PC-9 (cell line): ENCODE results near the gene PTX4. TPM values are rescaled to one million over a fixed set of nuclear protein-coding genes. Genes with fewer than 3 reads are reported as not detected.

Source experiments
- BruUV-seq: library from RNA; stranded (reverse); fragments of 400-500 nt; replicated peaks from 2 replicates; lab custom pipeline; 2021; lab: Mats Ljungman, UMichigan
- CTCF ChIA-PET: fragments of 300-600 bp; sonication (Branson Sonifier 250); formaldehyde crosslinking; loops from one replicate; lab custom pipeline; 2022; ENCODE audit warnings: antibody characterized with exemption; lab: Charles Lee
- POLR2A ChIA-PET: fragments of 300-600 bp; sonication (Branson Sonifier 250); formaldehyde crosslinking; loops from one replicate; lab custom pipeline; 2022; ENCODE audit warnings: antibody characterized with exemption; ENCODE audit not compliant: unreplicated experiment; lab: Charles Lee
- DNase-seq, 2 experiments: peaks; one replicate each; pipeline versions ENCODE4 v3.0.0 to v3.0.0-alpha.2; 2015 to 2022; ENCODE audit warnings: mixed read lengths in 1 of 2
- H2AFZ ChIP-seq: fragments of 200-600 bp; sonication (generic); 2 replicates; pipeline ENCODE4 v1.8.1; 2017; ENCODE audit warnings: antibody characterized with exemption
- H3F3A ChIP-seq: fragments of 200-600 bp; sonication (generic); 2 replicates; pipeline ENCODE4 v1.8.1; 2017; ENCODE audit warnings: antibody characterized with exemption, mild to moderate bottlenecking, low read depth; ENCODE audit not compliant: insufficient read depth
- H3K27ac ChIP-seq: fragments of 200-600 bp; sonication (generic); 2 replicates; pipeline ENCODE4 v1.6.1; 2016; ENCODE audit warnings: mixed run types
- H3K27me3 ChIP-seq: fragments of 200-600 bp; sonication (generic); 2 replicates; pipeline ENCODE4 v1.6.1; 2016; ENCODE audit warnings: low read depth, mixed run types; ENCODE audit not compliant: insufficient read depth
- H3K36me3 ChIP-seq: fragments of 200-600 bp; sonication (generic); 2 replicates; pipeline ENCODE4 v1.6.1; 2016; ENCODE audit warnings: low read depth, mixed run types
- H3K4me1 ChIP-seq: fragments of 200-600 bp; sonication (generic); replicated peaks from 2 replicates; pipeline ENCODE4 v1.6.1; 2016; ENCODE audit warnings: mixed run types; ENCODE audit not compliant: insufficient read depth
- H3K4me2 ChIP-seq: fragments of 200-600 bp; sonication (generic); 2 replicates; pipeline ENCODE4 v1.6.1; 2017; ENCODE audit warnings: mixed run types
- H3K4me3 ChIP-seq: fragments of 200-600 bp; sonication (generic); 2 replicates; pipeline ENCODE4 v1.6.1; 2016; ENCODE audit warnings: mixed run types
- H3K79me2 ChIP-seq: fragments of 200-600 bp; sonication (generic); 2 replicates; pipeline ENCODE4 v1.6.1; 2017; ENCODE audit warnings: low read depth, mixed run types
- H3K9me2 ChIP-seq: fragments of 200-600 bp; sonication (generic); 2 replicates; pipeline ENCODE4 v1.8.1; 2017; ENCODE audit warnings: mild to moderate bottlenecking; ENCODE audit not compliant: insufficient read depth
- H3K9me3 ChIP-seq: fragments of 200-600 bp; sonication (generic); 2 replicates; pipeline ENCODE4 v1.8.1; 2016; ENCODE audit warnings: low read depth; ENCODE audit not compliant: insufficient read depth
- H4K20me1 ChIP-seq: fragments of 200-600 bp; sonication (generic); 2 replicates; pipeline ENCODE4 v1.8.1; 2017; ENCODE audit not compliant: insufficient read depth
- EZH2 ChIP-seq: fragments of 200-600 bp; sonication (generic); IDR thresholded peaks from 2 replicates; pipeline ENCODE4 v1.8.0; 2017; ENCODE audit warnings: antibody characterized with exemption, low read depth
- intact Hi-C: fragments of 100-400 bp; cut with micrococcal nuclease; formaldehyde crosslinking; loops from one replicate; pipeline ENCODE4 v1.10.0; 2022; ENCODE audit not compliant: unreplicated experiment
- total RNA-seq: library from RNA; stranded (reverse); gene quantifications from 2 replicates; pipeline ENCODE4 v1.2.3, GENCODE V29; 2021
- TF ChIP-seq, protein P1 (sequence below): fragments of 200-600 bp; sonication (generic); conservative IDR thresholded peaks from 2 replicates; pipeline ENCODE4 v1.6.1; 2017; ENCODE audit warnings: mixed run types, antibody characterized with exemption, mild to moderate bottlenecking, moderate library complexity

PTX4 gene
- total RNA-seq, 1 experiment from 2014 or later = 0.39 TPM

DNA sequence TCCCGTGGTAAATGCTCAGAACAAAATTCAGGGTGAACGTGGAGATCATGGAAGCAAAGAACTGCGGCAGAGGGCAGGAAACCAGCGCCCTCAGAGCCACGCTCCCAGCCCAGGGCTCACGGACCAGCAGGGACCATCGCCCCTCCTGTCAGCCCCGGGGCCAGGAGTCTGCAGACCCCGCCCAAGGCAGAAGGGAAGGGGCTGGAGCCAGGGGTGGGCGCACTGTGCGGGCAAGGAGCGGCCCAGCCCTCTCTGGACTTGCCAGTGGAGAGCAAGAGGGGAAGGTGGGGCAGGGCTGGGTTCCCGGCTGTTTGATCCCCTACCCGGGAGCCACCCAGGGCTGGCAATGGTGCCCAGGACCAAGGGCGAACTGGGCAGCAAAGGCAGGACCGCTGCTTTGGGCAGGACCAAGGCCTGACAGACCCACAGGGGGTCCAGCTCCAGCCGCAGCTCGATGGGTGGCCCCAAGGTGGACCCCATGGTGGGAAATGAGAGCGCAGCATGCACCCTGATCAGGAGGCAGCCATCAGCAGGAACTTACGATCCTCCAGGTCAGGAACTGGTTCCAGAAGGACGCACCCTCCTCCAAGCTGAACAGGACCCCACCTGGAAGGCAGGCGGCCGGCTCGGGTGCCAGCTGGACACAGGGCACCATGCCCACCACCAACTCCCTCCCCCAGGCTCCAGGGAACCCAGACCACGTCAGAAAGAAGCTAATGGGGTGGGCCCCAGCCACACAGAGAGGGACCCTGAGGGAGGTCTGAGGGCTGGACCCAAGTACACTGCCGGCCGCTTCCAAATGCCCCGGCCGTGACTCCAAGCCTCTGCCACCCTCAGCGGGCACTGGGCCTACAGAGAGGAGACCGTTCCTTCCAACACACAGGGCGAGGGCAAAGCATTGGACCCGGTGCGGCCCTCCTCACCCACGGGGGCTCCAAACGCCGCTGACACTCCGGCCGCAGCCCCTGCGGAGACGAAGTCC lies 33.3 kb downstream of the PTX4 start:
- no peaks in the 10 kb centered on the region for H3K9me2 ChIP-seq
- no peak overlapping the region for H2AFZ ChIP-seq
- ChIA-PET POLR2A (no interaction called here), CTCF (no interaction called here)
- no peak for DNase-seq
- H3K4me1 ChIP-seq = no peaks in the 10 kb centered on the region
- no peaks in the 10 kb centered on the region for H3K27me3 ChIP-seq
- H3K9me3 ChIP-seq = no peaks in the 10 kb centered on the region
- H3K4me2 ChIP-seq = no peak overlapping the region
- no peak for TF ChIP-seq EZH2
- TF ChIP-seq, protein P1, sequence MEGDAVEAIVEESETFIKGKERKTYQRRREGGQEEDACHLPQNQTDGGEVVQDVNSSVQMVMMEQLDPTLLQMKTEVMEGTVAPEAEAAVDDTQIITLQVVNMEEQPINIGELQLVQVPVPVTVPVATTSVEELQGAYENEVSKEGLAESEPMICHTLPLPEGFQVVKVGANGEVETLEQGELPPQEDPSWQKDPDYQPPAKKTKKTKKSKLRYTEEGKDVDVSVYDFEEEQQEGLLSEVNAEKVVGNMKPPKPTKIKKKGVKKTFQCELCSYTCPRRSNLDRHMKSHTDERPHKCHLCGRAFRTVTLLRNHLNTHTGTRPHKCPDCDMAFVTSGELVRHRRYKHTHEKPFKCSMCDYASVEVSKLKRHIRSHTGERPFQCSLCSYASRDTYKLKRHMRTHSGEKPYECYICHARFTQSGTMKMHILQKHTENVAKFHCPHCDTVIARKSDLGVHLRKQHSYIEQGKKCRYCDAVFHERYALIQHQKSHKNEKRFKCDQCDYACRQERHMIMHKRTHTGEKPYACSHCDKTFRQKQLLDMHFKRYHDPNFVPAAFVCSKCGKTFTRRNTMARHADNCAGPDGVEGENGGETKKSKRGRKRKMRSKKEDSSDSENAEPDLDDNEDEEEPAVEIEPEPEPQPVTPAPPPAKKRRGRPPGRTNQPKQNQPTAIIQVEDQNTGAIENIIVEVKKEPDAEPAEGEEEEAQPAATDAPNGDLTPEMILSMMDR = no peak
- intact Hi-C loops = no loop called here
- no peaks in the 10 kb centered on the region for H3K36me3 ChIP-seq
- H3K79me2 ChIP-seq = no peaks in the 10 kb centered on the region
- no peaks in the 10 kb centered on the region for H4K20me1 ChIP-seq
- no peak overlapping the region for H3K4me3 ChIP-seq
- H3F3A ChIP-seq = no peaks in the 10 kb centered on the region
- no TSS peak for BruUV-seq
- no peak overlapping the region for H3K27ac ChIP-seq

DNA sequence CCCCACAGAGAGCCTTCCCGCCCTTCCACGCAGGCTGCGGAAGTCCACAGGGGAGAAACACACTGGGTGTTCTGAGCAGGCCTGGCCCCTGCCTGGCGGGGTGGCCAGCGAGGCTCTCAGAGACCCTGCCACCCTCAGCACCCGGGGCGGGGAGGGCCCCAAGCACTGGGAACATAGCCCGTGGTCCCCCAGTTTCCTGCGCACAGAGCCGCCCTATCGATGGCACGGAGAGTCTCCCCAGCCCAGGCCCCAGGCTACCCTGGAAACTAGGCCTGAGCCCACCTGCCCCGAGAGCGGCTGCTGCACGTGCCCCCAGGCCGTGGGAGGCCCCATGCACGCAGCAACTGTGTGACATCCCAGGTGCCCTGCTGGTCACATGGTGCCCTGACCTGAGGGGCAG lies 34.2 kb downstream of the PTX4 start:
- H2AFZ ChIP-seq = no peak overlapping the region
- no peaks in the 10 kb centered on the region for H3K9me2 ChIP-seq
- H3K9me3 ChIP-seq = no peaks in the 10 kb centered on the region
- no peak overlapping the region for H3K4me2 ChIP-seq
- BruUV-seq = no TSS peak
- POLR2A ChIA-PET = no interaction called here
- no peaks in the 10 kb centered on the region for H3F3A ChIP-seq
- CTCF ChIA-PET = no interaction called here
- no peak for TF ChIP-seq EZH2
- TF ChIP-seq, protein P1 = no peak
- H3K36me3 ChIP-seq = no peaks in the 10 kb centered on the region
- no peaks in the 10 kb centered on the region for H3K4me1 ChIP-seq
- intact Hi-C loops = no loop called here
- no peaks in the 10 kb centered on the region for H4K20me1 ChIP-seq
- H3K79me2 ChIP-seq = no peaks in the 10 kb centered on the region
- no peaks in the 10 kb centered on the region for H3K27me3 ChIP-seq
- no peak overlapping the region for H3K27ac ChIP-seq
- H3K4me3 ChIP-seq = no peak overlapping the region
- no peak for DNase-seq

DNA sequence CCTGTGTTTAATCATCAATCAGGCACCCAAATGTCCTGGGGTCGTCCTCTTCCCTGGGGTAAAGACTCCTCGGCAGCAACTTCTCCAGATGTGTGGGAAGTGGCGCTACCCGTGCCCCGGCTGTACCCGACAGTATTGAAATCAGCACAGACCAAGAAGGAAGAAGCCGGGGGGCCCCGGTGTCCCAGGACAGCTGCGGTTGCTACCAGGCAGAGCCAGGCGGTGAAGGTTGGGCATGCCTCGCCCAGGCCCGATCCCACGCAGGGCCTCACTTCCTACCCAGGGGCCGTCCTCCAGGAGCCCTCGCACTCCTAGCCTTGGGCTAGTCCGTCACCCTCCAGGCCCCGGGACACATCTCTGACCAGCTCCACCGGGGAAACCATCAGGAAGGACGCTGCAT lies 35.4 kb downstream of the PTX4 start:
- H3K36me3 ChIP-seq = no peaks in the 10 kb centered on the region
- no peak overlapping the region for H3K4me3 ChIP-seq
- no peak overlapping the region for H3K4me2 ChIP-seq
- no peaks in the 10 kb centered on the region for H3F3A ChIP-seq
- intact Hi-C loops = no loop called here
- no peaks in the 10 kb centered on the region for H3K27me3 ChIP-seq
- H3K4me1 ChIP-seq = no peaks in the 10 kb centered on the region
- no peaks in the 10 kb centered on the region for H4K20me1 ChIP-seq
- ChIA-PET CTCF (no interaction called here), POLR2A (no interaction called here)
- no peaks in the 10 kb centered on the region for H3K79me2 ChIP-seq
- no peaks in the 10 kb centered on the region for H3K9me3 ChIP-seq
- TF ChIP-seq EZH2 = no peak
- TF ChIP-seq, protein P1 = no peak
- H2AFZ ChIP-seq = no peak overlapping the region
- no TSS peak for BruUV-seq
- no peaks in the 10 kb centered on the region for H3K9me2 ChIP-seq
- DNase-seq = no peak
- no peak overlapping the region for H3K27ac ChIP-seq
